ENCODE data around the gene LHX5. TPM values are rescaled to one million over a fixed set of nuclear protein-coding genes. Genes with fewer than 3 reads are reported as not detected.

LHX5 gene
- total RNA-seq, 1 donor from 2014 or later = not detected

- no peak for DNase-seq (ENCODE audit: low spot score)
These were observed 5.7 kb downstream of the LHX5 start for GRCh38 chr12:113465808-113466453.

GRCh38 chr12:113464852-113465719, 6.6 kb downstream of the LHX5 start:
- no peak for DNase-seq (ENCODE audit: low spot score)

- no peak for DNase-seq (ENCODE audit: low spot score)
These were observed 7.3 kb downstream of the LHX5 start for GRCh38 chr12:113464452-113464775.

- no peak for DNase-seq (ENCODE audit: low spot score)
These were observed 7.8 kb downstream of the LHX5 start for GRCh38 chr12:113463746-113464451.

GRCh38 chr12:113462998-113463745, 8.5 kb downstream of the LHX5 start:
- DNase-seq (ENCODE audit: low spot score) = no peak

GRCh38 chr12:113462117-113462774, 9.4 kb downstream of the LHX5 start:
- peak; percentile 61 for DNase-seq (ENCODE audit: low spot score)

GRCh38 chr12:113461666-113462065, 10.0 kb downstream of the LHX5 start:
- no peak for DNase-seq (ENCODE audit: low spot score)

- no peak for DNase-seq (ENCODE audit: low spot score)
These were observed 11.7 kb downstream of the LHX5 start for GRCh38 chr12:113459981-113460380.

- no peak for DNase-seq (ENCODE audit: low spot score)
These were observed 14.0 kb downstream of the LHX5 start for GRCh38 chr12:113457710-113458109.

- no peak for DNase-seq (ENCODE audit: low spot score)
These were observed 14.5 kb downstream of the LHX5 start for GRCh38 chr12:113457185-113457584.

- DNase-seq (ENCODE audit: low spot score) = no peak
These were observed 14.9 kb downstream of the LHX5 start for GRCh38 chr12:113456761-113457160.

GRCh38 chr12:113456199-113456598, 15.5 kb downstream of the LHX5 start:
- DNase-seq (ENCODE audit: low spot score) = no peak

- DNase-seq (ENCODE audit: low spot score) = no peak
These were observed 18.3 kb downstream of the LHX5 start for GRCh38 chr12:113453330-113453729.

- DNase-seq (ENCODE audit: low spot score) = no peak
These were observed 19.2 kb downstream of the LHX5 start for GRCh38 chr12:113452458-113452857.

GRCh38 chr12:113449839-113450238, 21.8 kb downstream of the LHX5 start:
- no peak for DNase-seq (ENCODE audit: low spot score)

GRCh38 chr12:113449299-113449698, 22.4 kb downstream of the LHX5 start:
- no peak for DNase-seq (ENCODE audit: low spot score)

GRCh38 chr12:113448873-113449272, 22.8 kb downstream of the LHX5 start:
- DNase-seq (ENCODE audit: low spot score) = no peak

- no peak for DNase-seq (ENCODE audit: low spot score)
These were observed 26.0 kb downstream of the LHX5 start for GRCh38 chr12:113445544-113446171.

- DNase-seq (ENCODE audit: low spot score) = no peak
These were observed 28.6 kb downstream of the LHX5 start for GRCh38 chr12:113443030-113443539.

- no peak for DNase-seq (ENCODE audit: low spot score)
These were observed 30.5 kb downstream of the LHX5 start for GRCh38 chr12:113440947-113441782.
